ENCODE data around the gene KIR3DL1.
"Not testable (repeated sequence)": the region's sequence is repeated elsewhere in the genome, so short reads cannot be mapped to it uniquely, and the experiment has no call there.

Gene KIR3DL1

DNA sequence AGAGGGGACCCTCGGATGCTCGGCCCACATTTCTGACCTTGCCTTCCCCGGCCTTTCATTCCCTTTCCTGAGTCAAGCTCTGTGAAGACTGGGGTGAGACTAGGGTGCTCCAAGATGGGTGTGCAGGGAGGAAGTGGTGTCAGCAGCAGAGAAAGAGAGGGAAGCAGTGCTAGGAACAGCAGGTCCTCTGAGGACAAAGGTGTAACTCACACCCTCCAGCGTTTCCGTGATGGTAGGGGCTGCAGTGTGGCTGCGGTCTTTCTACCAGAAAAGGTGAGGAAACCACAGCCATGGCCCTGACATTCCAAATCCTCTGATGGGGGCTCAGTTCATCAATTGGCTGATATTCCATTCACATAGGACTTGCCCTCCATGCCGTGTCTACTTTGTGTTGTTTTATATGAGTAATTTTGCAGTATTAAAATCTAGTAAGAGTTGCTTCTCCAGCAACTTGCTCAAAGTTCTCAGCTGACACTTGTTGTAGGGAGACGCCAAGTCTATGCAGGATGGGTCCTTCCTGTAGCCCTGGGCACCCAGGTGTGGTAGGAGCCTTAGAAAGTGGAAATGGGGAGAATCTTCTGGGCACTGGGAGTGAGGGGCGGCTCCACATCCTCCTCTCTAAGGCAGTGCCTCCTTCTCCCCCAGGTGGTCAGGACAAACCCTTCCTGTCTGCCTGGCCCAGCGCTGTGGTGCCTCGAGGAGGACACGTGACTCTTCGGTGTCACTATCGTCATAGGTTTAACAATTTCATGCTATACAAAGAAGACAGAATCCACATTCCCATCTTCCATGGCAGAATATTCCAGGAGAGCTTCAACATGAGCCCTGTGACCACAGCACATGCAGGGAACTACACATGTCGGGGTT is 1.6 kb downstream of the KIR3DL1 start:
- DNase-seq (ENCODE audit: low read depth) = no peak

DNA sequence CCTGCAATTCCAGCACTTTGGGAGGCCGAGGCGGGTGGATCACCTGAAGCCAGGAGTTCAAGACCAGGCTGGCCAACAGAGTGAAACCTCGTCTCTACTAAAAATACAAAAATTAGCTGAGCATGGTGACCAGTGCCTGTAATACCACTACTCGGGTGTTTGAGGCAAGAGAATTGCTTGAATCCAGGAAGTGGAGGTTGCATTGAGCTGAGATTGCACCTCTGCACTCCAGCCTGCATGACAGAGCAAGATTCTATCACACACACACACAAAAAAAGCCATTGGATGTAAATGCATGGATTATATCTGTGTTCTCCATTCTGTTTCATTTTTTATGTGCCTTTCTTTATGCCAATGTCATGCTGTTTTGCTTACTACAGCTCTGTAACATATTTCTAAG is 8.1 kb downstream of the KIR3DL1 start:
- DNase-seq (ENCODE audit: low read depth) = not testable (repeated sequence)

DNA sequence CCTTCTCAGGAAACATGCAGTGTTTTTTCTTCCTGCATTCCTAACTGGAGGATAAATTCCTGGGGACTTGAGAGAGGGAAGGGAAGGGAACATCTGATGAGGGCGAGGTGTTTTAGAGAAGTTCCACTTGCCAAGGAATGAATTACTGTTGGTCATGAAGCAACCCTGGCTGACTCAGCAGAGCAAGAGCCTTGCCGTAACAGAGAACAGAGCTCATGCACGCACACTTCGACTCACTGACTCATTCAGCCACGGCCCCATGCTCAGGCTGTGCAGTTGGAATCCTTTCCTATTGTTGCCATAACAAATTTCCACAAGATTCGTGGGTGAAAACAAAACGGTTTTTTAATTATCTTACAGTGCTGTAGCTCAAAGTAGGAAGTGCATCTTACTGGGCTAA is 9.1 kb downstream of the KIR3DL1 start:
- not testable (repeated sequence) for DNase-seq (ENCODE audit: low read depth)

DNA sequence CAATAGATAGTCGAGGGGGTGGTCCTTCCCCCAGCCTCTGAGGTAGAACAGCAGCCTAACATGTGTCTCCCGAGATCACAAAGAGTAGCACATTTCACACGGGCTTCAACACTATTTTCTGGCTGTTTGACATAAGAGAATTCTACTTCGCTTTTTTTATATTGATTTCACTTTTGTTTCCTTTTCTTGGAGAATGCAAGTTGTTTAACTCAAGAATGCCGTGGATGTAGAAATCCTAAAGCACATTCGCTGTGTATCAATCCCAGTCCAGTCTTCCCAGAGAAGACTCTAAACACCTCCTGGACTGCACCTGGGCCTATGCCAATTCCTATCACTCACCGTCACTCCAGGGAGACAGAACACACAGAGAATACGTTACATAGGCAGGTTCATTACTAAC is 11.8 kb downstream of the KIR3DL1 start:
- DNase-seq (ENCODE audit: low read depth) = not testable (repeated sequence)

DNA sequence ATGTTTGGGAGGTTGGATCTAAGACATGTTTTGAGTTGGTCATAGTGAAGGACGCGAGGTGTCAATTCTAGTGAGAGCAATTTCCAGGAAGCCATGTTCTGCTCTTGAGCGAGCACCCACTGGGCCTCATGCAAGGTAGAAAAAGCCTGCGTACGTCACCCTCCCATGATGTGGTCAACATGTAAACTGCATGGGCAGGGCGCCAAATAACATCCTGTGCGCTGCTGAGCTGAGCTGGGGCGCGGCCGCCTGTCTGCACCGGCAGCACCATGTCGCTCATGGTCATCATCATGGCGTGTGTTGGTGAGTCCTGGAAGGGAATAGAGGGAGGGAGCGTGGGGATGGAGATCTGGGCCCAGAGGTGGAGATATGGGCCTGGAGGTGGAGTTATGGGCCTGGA is 16.2 kb downstream of the KIR3DL1 start, which contains the start of gene KIR2DS4:
Gene KIR2DS4, plus strand, starts transcription at position 181 of the 400 bp plus-strand sequence.
- not testable (repeated sequence) for DNase-seq (ENCODE audit: low read depth)

DNA sequence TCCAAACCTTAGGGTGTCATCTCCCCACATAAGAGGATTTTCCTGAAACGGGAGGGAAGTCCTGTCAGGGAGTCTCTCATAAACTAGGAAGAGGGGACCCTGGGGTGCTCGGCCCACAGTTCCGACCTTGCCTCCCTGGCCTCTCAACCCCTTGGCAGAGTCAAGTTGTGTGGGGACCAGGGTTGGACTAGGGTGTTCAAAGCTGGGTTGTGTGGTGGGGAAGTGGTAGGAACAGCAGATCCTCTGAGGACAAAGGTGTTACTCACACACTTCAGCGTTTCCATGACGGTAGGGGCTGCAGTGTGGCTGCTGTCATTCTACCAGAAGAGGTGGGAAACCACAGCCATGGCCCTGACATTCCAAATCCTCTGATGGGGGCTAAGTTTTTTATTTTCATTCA is 18.9 kb downstream of the KIR3DL1 start:
- DNase-seq (ENCODE audit: low read depth) = not testable (repeated sequence)

DNA sequence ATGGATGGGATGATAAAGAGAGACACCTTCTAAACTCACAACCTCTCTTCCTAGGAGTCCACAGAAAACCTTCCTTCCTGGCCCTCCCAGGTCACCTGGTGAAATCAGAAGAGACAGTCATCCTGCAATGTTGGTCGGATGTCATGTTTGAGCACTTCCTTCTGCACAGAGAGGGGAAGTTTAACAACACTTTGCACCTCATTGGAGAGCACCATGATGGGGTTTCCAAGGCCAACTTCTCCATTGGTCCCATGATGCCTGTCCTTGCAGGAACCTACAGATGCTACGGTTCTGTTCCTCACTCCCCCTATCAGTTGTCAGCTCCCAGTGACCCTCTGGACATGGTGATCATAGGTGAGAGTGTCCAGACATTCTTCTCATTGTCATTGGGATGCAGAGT is 21.3 kb downstream of the KIR3DL1 start:
- not testable (repeated sequence) for DNase-seq (ENCODE audit: low read depth)

DNA sequence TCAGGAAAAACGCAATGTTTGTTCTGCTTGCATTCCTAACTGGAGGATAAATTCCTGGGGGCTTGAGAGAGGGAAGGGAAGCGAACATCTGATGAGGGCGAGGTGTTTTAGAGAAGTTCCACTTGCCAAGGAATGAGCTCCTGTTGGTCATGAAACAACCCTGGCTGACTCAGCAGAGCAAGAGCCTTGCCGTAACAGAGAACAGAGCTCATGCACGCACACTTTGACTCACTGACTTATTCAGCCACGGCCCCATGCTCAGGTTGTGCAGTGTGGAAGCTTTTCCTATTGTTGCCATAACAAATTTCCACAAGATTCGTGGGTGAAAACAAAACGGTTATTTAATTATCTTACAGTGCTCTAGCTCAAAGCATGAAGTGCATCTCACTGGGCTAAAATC is 26.9 kb downstream of the KIR3DL1 start:
- DNase-seq (ENCODE audit: low read depth) = not testable (repeated sequence)

DNA sequence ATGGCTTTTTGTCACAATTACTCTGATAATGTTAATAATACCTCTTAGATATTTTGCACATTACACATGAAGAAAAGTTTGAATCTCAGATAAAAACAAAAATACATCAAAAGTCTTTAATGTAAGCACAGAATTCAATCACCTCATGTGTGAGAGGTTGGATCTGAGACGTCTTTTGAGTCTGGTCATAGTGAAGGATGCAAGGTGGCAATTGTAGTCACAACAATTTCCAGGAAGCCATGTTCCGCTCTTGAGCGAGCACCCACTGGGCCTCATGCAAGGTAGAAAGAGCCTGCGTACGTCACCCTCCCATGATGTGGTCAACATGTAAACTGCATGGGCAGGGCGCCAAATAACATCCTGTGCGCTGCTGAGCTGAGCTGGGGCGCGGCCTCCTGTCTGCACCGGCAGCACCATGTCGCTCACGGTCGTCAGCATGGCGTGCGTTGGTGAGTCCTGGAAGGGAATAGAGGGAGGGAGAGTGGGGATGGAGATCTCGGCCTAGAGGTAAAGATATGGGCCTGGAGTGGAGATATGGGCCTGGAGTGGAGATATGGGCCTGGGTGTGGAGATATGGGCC is 33.9 kb downstream of the KIR3DL1 start, which contains the start of gene KIR3DL2:
Gene KIR3DL2, plus strand, starts transcription at position 383 of the 580 bp plus-strand sequence. Its CDS starts 33 bp downstream, at position 416.
- not testable (repeated sequence) for DNase-seq (ENCODE audit: low read depth)

DNA sequence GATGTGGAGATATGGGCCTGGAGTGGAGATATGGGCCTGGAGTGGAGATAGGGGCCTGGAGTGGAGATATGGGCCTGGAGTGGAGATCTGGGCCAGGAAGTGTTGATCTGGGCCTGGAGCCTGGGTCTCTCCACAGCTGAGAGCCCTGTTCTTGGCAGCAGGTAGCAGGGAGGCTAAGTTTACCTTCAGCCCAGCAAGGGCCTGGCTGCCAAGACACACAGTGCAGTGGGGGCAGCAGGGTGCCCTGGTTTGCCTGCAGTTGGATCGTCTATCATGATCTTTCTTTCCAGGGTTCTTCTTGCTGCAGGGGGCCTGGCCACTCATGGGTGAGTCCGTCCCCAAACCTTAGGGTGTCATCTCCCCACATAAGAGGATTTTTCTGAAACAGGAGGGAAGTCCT is 34.7 kb downstream of the KIR3DL1 start:
- no peak for DNase-seq (ENCODE audit: low read depth)

DNA sequence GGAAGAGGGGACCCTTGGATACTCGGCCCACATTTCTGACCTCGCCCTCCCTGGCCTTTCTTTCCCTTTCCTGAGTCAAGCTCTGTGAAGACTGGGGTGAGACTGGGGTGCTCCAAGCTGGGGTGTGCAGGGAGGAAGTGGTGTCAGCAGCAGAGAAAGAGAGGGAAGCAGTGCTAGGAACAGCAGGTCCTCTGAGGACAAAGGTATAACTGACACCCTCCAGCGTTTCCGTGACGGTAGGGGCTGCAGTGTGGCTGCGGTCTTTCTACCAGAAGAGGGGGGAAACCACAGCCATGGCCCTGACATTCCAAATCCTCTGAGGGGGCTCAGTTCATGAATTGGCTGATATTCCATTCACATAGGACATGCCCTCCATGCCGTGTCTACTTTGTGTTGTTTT is 35.1 kb downstream of the KIR3DL1 start:
- no peak for DNase-seq (ENCODE audit: low read depth)

DNA sequence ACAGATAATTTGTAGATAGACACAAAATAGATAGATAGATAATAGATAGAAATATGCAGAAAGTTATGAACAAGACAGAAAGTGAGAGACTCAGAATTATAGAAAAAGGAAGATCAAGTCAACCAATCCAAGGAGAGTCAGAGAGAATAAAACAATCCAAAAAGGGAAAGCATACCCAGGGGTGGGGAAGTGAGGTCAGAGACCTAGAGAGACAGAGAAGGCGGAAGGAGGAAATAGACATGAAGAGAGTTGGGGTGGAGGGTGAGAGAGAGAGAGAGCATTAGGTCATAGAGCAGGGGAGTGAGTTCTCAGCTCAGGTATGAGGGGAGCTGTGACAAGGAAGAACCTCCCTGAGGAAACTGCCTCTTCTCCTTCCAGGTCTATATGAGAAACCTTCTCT is 39.0 kb downstream of the KIR3DL1 start:
- DNase-seq (ENCODE audit: low read depth) = not testable (repeated sequence)

DNA sequence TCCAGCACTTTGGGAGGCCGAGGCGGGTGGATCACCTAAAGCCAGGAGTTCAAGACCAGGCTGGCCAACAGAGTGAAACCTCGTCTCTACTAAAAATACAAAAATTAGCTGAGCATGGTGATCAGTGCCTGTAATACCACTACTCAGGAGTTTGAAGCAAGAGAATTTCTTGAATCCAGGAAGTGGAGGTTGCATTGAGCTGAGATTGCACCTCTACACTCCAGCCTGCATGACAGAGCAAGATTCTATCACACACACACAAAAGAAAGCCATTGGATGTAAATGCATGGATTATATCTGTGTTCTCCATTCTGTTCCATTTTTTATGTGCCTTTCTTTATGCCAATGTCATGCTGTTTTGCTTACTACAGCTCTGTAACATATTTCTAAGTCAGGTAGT is 42.2 kb downstream of the KIR3DL1 start:
- DNase-seq (ENCODE audit: low read depth) = not testable (repeated sequence)

DNA sequence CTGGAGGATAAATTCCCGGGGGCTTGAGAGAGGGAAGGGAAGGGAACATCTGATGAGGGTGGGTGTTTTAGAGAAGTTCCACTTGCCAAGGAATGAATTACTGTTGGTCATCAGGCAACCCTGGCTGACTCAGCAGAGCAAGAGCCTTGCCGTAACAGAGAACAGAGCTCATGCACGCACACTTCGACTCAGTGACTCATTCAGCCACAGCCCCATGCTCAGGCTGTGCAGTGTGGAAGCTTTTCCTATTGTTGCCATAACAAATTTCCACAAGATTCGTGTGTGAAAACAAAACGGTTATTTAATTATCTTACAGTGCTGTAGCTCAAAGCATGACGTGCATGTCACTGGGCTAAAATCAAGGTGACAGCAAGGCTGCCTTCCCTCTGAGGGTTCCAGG is 43.2 kb downstream of the KIR3DL1 start:
- DNase-seq (ENCODE audit: low read depth) = not testable (repeated sequence)

DNA sequence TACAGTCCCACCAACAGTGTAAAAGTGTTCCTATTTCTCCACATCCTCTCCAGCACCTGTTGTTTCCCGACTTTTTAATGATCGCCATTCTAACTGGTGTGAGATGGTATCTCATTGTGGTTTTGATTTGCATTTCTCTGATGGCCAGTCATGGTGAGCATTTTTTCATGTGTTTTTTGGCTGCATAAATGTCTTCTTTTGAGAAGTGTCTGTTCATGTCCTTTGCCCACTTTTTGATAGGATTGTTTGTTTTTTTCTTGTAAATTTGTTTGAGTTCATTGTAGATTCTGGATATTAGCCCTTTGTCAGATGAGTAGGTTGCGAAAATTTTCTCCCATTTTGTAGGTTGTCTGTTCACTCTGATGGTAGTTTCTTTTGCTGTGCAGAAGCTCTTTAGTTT is 47.2 kb downstream of the KIR3DL1 start:
- not testable (repeated sequence) for DNase-seq (ENCODE audit: low read depth)

DNA sequence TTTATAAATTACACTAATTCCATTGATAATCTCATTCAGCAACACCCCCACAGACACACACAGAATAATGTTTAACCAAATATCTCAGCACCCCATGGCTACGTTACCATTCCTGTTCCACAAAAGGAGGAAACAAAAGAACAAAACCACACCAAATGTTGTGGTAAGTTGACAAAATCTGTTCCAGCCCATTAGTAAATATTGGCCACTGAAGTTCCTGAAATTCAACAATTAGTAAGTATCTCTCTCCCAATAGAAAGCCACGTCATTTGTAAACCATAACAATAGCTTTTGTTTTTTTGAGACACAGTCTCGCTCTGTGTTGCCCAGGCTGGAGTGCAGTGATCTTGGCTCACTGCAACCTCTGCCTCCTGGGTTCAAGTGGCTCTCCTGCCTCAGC is 55.4 kb downstream of the KIR3DL1 start:
- no peak for DNase-seq (ENCODE audit: low read depth)

DNA sequence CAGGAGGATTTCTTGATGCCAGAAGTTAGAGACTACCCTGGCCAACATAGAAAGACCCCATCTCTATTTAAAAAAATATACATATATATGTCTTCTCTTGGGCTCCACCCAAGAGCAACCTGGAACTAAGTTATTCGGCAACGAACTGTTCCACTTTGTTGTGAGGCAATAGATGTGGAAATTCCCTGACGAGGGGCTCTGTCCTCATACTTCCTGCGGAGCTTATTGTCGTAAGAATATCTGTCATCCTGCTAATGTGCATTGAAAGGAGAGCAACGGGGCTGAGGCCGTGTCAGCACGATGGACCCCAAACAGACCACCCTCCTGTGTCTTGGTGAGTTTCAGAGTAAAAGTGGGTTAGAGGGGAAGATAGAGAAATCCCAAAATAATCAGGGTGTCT is 57.7 kb downstream of the KIR3DL1 start, which contains the start of gene FCAR:
Gene FCAR, plus strand, starts transcription at position 246 of the 400 bp plus-strand sequence. Its CDS starts 55 bp downstream, at position 301.
- no peak for DNase-seq (ENCODE audit: low read depth)

DNA sequence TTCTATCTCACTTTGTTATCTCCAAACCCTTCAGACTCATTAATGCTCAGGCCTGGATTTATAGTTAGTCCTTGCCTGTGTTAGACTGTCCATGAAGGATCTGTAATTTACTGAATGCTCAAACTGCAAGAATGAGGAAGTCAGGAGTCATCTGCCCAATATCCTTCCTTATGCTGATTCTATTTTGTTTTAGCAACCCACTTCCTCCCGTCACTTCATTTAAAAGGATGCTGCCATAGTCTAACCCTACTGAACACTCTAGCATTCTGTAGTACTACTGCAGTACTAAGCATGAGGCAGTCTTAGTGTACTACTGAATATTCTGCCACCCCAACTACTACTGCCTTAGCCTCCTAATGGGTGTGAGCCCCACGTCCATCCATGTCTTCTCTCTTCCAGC is 59.2 kb downstream of the KIR3DL1 start:
- DNase-seq (ENCODE audit: low read depth) = no peak

DNA sequence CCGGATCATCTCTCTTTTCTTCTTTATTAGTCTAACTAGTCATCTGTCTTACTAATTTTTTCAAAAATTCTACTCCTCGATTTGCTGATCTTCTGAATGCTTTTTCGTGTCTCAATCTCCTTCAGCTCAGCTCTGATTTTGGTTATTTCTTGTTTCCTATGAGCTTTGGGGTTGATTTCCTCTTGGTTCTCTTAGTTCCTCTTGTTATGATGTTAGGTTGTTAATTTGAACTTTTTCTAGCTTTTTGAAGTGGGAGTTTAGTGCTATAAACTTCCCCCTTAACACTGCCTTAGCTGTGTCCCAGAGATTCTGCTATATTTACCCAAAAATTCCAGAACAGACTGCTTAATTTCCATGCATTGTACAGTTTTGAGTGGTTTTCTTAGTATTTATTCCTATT is 61.2 kb downstream of the KIR3DL1 start:
- DNase-seq (ENCODE audit: low read depth) = no peak
